HG03521 (cell line): ENCODE results near the gene TNFRSF6B.

Experiments
- ATAC-seq: cut with Tn5 transposase; IDR thresholded peaks from one replicate; pipeline ENCODE4 v1.9.1; 2021; ENCODE audit warnings: mild to moderate bottlenecking, moderate library complexity; ENCODE audit not compliant: unreplicated experiment

Gene TNFRSF6B

GRCh38 chr20:63745961-63746731 lies 49.7 kb downstream of the TNFRSF6B start:
- no peak for ATAC-seq

GRCh38 chr20:63746751-63747315 lies 50.4 kb downstream of the TNFRSF6B start:
- no peak for ATAC-seq

GRCh38 chr20:63747622-63748069 lies 51.2 kb downstream of the TNFRSF6B start:
- no peak for ATAC-seq
